Activated CD4-positive, alpha-beta T cell treated with anti-CD3 and anti-CD28 coated beads, Interleukin-2, amount 50 U/mL, for 16 hours (primary cell): ENCODE measurements around the gene RAB3C.
A peak's percentile ranks its signal among the peaks of the same experiment; 100 is the strongest.

ENCODE experiments used
- DNase-seq: peaks from one replicate; pipeline ENCODE4 v3.0.0-alpha.2; 2020

Gene RAB3C

GRCh38 chr5:58842852-58843251, 260.0 kb downstream of the RAB3C start:
- no peak for DNase-seq

GRCh38 chr5:58844395-58844794, 261.5 kb downstream of the RAB3C start:
- DNase-seq: no peak

GRCh38 chr5:58847041-58847440, 264.2 kb downstream of the RAB3C start:
- DNase-seq: no peak

- DNase-seq: no peak
These were observed 266.3 kb downstream of the RAB3C start for GRCh38 chr5:58849223-58849622.

- DNase-seq: peak; percentile 20
These were observed 267.2 kb downstream of the RAB3C start for GRCh38 chr5:58849921-58850667.

DNA sequence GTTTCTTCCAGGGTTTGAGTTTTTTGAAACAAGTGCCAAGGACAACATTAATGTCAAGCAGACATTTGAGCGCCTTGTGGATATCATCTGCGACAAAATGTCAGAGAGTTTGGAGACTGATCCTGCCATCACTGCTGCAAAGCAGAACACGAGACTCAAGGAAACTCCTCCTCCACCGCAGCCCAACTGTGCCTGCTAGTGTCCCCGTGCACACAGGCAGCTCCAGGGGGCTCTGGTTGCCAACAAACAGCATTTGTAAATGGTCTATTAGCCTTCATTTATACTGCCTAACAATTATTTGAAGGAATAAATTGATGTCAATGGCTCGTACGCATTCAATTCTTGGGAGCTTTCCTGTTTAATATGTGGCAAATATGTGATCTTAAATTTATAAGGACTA, 268.3 kb downstream of the RAB3C start:
- no peak for DNase-seq

DNA sequence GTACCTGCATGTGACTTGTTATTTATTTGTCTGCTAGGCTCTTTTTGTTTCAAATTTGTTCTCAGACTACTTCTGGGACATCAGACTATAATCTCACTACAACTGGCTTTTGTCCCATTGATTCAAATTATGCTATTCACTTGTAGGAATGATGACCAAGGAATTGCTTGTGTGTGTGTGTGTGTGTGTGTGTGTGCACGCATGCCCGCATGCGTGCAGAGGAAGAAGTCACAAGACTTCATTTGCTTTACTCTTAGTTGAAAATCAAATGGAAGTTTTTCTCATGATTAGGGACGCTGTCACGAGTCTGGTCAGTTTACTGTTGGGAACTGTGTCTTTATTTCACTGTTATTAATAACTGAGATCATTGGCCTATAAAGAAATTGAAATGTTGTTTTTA, 268.7 kb downstream of the RAB3C start:
- no peak for DNase-seq

DNA sequence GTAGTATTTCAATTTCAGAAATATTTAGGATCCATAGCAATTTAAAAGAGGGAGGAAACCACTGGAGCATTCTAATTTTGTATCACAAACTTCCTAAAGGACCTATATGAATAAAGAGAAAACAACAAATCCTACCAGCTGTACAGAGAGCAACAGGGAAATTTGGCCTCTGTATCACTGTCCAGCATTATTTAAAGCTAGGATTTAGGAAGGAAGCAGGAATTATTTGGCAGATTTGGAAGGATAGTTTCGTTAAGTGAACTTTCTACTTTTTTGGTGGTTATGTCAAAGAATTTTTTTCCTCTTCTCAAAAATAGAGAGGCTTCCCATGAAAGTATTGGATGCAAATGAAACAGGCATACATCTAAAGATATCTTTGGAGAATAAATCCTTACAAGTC, 269.7 kb downstream of the RAB3C start:
- DNase-seq: no peak

DNA sequence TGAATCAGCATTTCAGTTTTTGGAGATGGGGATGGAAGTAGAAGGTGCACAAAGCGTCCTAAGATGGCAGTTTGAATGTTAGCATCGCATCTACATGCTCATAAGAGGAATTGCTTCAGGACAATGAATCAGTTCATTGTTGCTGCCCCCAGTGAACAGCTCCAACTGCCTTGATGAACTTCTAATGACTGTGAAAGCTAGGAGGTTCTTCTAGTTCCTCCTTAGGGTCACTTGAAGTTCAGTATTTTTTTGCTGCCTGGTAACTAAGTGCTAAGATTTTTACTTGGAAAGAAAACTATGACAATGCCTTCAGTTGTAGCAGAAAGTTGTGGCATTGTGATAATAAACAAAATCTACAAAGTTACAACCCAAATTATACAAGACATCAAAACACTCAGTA, 271.6 kb downstream of the RAB3C start:
- no peak for DNase-seq

DNA sequence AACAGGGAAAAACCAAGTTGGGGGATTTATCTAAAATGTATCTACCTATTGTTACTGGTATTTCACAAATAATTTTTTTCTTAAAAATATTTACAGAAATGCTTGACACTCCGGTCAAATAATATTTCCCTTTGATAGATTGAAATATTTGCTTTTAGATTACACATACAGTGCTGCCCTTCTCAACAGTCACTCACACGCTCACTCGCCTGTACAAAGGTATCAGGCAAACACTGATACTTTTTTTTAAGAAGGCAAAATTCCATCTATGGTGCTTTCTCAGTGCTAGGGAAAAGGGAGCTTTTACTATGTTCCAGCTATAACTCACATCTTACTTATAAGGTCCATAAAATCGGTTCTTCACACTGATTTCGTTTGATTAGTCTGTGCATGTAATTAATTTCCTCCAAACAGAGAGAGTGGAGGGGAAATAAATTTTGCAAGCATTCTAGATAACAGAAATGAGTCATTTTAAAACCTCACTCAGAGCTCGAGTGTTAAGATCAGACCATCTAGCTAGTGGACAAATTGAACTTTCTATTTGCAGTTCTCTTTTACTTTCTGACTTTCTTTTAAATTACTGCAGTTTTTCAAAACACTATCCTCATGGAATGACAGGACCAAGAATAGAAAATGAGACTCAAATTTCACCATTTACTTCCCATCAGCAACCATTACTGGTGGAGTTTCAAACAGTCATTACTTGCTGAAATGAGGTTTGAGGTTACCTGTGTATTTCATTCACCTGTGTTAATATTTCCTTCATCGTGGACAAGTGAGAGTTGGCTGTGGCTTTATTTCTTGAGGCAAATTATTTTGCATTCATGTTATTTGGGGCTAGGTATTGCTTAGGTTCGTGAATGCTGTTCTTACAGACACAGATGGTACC, 273.2 kb downstream of the RAB3C start:
- no peak for DNase-seq

DNA sequence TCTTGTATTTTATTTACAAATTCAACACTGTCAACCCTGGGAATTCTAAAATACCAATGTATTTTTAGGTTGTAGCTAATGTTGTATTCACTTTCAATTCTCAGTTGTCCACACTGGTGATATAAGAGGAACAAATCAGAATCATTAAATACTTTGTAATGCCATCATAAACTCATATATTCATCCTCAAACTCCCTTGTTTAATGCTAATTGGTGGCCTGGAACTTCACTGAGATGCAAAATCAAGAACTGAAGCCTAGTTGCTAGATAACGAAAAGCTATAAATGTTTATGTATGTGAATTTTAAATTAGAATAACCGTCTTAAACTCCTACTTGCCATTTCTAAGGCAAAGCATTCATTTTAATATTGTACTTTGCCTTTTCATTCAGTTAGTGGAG, 274.7 kb downstream of the RAB3C start:
- DNase-seq: no peak

GRCh38 chr5:58860680-58861079, 277.8 kb downstream of the RAB3C start:
- no peak for DNase-seq

GRCh38 chr5:58868931-58869330, 286.1 kb downstream of the RAB3C start:
- DNase-seq: no peak

DNA sequence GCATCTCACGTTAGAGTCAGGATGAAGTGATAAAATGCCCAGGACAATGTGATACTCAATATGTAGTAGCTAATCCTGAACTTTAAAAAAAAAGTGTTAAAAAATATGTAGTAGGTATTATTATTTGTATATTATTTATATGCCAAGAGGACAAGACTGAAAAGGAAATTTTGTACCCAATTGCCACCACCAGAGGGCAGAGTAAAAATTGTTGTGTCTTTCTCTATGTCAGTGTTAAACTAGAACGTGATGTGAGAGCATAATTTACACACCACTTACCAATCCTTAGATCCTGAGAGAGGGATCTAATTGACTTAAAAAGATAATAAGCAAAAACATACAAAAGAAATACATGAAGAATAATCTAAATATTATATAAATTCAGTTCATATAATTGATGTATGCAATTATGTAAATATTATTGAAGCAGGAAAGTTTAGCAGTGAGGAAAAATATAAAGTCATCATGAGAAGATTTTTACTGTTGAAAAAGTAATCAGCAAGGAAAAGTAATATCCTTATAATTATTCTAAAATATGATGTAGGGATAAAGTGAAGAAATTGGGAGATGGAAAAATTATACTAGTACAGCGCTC, 288.9 kb downstream of the RAB3C start:
- DNase-seq: peak; percentile 50

DNA sequence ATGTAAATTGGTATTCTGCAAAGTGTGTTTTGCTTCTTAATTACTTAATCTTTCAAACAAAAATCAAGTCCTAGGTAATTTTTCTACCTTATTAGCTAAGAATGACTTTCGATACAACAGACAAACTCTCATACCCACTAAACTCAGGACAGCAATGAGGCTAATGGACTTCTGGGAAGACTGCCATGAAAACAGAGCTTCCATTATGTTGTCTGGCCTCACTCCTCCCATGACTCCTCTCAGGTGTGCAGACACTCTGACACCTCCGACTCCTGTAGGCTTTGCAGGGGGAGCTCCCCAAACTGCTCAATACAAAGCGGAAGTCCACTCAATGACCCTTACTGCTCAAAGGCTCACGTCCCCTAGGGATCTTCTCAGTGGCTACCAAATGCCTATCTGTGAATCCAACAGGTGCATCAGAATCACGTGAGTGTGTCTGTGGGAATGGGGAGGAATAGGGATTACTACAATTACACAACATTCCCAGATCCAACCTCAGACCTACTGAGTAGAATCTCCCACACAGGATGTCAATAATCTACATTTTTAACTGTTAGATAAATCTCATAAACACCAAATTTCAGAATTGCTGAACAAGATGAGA, 289.9 kb downstream of the RAB3C start:
- DNase-seq: no peak

DNA sequence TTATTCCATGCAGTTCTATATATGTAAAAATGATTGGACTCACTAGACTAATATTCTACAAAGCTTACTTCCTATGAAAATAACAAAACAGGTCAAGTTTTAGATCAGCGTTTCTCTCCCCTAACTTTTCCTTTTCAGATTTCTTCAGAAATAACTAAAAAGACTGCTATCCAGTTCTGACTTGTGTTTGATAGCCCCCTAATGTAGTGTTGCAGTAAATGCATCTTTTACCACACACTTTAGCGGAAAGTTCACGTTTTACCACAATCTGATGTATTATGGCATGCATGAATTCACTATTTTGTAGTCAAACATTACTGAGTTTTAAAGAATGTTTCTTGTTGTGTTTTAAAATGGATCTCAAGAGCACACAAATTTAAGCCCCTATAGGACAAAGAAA, 292.7 kb downstream of the RAB3C start:
- DNase-seq: no peak

- DNase-seq: no peak
These were observed 302.4 kb downstream of the RAB3C start for GRCh38 chr5:58885260-58885659.

DNA sequence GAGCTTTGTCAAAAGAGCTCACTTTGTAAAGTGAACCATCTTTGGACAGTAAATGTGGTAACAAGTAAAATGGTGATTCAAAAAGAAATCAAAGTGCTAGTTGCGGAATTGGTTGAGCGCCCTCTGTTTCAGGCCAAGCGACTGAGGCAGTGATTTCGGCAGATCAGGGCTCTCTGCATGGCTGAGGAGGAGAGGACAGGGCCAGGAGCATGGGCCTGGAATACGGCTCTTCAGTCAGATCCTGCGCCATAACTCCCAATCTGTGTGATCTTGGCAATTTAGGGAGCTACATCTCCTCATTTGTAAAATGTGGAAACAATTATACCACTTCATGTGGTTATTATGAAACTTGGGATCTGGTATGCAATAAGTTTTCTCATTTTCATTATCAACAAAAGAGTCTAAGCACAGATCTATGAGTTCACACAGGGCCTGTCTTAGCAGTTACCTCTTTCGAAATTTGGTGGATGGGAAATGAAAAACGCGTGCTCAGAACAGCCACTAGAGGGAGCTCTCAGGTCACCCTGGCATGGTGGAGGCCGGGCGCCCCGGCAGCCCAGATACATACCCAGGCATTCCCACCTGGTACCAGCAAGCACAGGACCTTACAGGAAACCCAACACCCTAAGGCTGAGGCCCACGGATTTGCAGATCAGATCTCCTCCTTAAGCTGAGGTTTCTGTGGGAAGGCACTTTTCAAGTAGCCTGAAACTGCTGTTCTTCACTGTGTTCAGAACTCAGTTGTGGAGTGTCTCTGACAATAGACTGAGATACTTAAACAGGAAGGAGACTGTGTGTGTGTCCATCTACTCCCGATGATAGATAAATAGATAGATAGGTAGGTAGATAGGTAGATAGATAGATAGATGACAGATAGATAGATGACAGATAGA, 303.7 kb downstream of the RAB3C start:
- DNase-seq: peak; percentile 79

DNA sequence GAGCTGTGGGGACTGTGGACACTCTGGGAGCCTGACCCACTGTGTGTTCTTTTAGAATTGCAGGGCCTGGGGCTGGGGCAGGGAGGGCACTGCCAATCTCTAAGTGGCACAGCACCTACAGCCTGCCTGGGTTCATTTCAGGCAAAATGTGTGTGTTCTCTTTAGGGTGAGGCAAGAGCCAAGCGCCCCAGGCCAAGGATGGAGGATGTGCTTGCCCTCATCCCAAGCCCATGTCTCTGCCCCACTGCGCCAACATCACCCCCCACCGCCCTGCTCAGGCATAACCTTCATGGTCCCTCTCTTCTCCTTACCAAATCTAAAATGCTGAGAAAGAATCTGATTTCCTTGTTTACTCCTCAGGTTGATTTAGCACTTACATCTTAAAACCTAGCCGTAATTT, 304.4 kb downstream of the RAB3C start:
- DNase-seq: no peak

DNA sequence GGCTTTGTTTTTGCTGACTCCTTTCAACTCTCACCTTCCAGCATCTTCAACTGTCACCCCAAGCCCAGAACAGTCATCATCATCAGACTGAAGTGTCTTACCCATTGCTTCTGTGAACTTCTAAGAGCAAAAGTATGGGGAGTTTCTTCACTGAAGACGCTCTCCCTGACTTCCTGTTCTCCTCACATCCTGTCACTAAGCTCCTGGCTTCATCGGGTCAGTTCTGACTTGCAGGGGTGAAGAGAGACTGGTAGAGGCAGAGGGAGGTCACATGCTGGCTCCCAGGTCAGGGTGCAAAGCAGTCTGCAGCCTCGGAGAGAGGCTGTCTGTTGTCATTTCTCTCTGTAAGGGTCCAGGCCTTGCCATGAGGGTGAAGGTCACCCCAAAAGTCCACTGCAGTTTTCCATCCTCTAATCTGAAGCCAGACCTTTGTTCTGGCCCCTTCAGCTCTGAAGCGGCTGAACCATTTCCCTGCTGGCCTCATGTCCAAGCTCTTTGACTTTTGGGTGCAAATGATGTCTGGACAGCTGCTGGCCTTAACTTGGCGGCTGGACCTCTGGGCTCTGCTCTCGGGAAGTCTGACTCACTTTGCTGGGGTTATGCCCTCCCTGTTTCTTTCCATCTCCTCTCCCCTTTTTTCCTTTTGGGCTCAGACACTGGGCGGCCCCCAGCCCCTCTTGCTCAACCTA, 305.0 kb downstream of the RAB3C start:
- peak; percentile 40 for DNase-seq

DNA sequence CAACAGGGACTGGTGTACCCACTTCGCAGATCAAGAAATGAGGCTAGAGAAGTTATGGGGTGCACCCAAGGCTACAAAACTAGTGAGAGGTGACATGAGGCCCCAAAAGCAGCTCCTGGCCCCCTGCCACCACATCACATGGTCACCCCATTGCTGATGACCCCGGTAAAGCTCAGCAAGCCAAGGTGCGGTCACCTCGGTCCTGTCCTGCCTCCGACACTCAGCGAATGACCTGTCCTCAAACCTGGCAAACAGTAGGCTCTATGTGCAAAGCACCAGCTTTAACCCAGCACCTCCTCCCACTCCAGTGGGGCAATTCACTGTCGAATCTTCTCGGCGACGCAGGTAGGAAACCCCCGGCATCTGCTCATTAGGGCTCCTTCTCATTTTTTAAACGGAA, 307.4 kb downstream of the RAB3C start:
- no peak for DNase-seq

GRCh38 chr5:58890701-58891085, 307.8 kb downstream of the RAB3C start:
- no peak for DNase-seq
